Limb (tissue), 2 donors: Measurements from ENCODE around the gene PLCB1.

Experiments
- DNase-seq, 2 donors: peaks; one replicate each; pipeline ENCODE4 v3.0.0-alpha.2; 2016; ENCODE audit errors: extremely low spot score in 2 of 2

Gene PLCB1

DNA sequence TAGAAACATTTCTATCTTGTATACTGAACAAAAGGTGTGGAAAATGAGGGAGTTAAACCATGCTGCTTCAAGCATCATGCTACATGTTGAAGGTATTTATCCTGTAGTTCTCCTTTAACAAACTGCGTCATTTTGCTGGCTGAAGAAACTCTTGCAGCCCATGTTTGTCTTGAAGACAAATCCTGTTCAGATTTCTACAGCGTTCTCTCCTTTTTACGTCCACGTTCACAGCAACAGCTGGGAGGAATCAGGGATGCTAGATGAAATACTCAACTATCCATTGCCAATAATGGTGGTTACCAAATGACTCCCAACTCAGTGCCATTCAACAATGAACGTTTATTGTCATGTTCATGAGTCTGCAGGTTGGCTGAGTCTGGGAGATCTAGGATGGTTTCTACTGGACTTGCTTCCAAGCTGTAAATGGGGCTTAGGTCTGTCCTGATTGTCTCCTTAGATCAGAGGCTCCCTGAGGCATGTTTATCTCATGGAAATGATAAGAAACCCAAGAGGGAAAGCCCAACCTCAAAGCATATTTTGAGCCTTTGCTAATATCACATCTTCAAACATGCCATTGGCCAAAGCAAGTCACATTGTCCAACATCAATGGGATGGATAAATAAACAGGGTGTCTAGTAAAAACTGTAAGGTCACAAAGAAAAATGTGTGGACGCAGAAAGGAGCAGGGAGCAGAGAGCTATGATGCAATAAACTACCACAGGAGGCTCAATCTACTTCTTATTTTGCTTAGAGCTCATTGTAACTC lies 2.7 kb upstream of the PLCB1 start:
- no peak for DNase-seq

DNA sequence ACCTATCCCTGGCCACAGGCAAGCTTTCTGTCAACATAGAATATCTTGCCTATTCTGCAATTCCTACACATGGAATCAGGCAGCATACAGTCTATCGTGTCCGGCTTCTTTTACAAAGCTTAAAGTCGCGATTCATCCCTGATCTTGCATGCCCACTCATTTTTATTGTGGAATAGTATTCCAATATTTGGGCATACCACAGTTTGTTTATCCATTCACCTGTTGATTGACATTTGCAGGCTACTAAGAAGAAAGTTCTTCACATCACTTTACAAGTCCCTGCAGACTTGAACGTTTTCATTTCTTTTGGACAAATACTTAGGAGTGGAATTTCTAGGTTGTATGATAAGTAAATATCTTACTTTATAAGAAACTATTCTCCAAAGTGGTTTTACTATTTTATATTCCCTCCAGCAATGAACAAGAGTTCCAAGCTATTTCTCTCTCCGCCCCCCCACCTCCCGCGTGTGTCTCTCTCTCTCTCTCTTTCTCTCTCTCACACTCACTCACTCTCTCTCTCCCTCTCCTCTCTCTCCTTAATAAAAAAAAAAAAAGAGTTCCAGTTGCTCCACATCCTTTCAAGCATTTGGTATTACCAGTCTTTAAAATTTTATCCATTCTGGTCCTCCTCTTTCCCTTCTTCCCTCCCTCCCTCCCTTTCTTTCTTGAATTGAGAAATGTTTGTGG lies 1.1 kb upstream of the PLCB1 start:
- no peak for DNase-seq

DNA sequence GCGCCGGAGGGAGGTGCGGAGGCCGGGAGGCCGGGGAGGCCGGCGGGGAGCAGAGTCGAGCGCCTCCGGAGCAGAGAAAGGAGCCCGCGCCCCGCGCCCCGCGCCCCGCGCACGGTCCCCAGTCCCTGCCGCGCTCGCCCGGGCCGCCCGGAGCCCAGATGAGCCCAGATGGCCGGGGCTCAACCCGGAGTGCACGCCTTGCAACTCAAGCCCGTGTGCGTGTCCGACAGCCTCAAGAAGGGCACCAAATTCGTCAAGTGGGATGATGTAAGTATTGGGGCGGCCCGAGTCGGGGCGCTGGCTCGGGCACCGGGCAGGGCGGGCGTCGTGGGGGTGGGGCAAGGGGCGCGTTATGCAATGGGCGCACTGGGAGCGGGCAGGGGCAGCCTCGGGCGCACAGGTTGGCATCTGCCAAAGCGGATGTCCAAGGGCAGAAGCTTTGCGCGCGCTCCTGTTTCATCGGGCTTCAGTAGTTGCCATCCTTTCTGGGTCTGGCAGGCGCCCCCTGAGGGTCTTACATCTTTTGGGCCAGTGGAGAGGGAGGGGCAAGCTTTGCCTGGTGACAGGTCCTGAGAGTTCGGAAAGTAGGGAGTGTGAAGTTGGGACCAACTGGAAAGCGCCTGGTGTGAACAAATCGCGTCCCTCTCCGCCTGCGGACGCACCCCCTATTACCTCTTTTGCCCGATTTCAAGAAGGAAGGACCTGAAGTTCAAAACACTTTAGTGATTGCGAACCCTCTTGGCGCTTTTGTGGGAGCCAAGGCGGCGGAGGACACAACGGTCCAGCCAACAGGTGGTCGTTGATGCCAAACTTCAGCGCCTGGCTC lies 631 bp downstream of the PLCB1 start:
- DNase-seq: no peak

DNA sequence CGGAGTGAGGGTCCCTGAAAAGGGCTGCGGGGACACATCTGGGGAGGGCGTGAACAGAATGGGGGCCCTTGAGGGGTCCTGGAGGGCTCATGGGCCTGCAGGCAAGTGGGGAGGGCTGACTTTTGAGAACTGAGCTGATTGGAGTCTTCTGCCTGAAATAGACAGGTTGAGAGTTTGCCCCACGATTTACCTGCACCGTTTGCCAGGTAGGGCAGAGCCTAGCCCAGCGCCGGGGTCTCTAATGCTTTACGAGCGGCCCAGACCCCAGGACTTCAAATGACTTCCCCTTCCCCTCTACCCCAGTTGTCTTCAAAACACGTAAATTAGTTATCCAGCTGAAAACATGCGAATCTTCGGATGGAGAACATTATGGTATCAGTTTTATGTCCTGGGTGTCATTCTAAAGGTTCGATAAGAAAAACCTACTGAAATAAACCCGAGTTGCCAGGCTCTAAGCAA lies 1.3 kb downstream of the PLCB1 start:
- DNase-seq: no peak

DNA sequence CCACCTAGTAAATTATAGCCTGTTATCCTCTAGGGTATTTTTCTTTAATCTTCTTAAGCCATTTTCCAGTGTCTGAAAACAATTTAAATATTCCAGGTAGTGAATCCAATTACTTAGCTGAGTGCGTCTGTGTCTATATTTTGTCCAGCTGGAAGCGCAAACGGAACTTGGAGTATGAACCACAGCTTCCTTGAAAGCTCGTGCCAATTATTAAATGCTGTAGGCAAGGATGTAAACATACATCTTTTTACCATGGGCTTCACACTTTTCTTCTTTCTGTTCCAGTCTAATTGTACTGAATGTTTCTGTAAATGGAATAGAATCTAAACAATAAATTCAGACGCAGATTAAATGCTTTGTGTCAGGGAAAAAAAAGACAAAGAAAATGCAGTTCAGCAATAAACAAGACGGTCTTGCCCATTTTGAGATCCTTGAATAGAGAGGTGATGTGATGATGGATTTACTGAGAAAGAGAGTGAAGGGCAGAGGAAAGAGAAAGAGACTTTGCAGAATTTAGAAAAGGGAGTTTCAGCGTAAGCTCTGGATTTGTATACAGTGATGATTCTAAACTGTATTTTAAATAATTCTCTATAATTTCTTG lies 1.9 kb downstream of the PLCB1 start:
- DNase-seq: no peak

DNA sequence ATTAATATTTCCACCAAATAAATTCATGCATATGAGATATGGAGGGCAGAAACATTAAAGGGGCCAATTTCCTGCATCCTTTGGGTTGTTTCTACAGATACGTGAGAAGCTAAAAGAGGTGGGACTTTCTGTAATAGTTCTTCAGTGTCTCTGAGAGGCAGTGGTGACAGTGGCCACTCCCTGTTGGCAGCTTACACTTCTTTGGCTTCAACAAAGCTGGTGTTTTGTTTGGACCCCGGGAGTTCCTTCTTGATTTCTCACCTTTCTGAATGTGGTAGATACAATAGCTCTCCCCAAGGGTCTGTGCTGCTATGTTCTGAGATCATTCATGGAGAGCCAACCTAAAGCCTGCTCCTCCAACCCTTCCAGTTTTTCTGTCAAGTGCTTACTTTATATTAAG lies 7.8 kb downstream of the PLCB1 start:
- no peak for DNase-seq

DNA sequence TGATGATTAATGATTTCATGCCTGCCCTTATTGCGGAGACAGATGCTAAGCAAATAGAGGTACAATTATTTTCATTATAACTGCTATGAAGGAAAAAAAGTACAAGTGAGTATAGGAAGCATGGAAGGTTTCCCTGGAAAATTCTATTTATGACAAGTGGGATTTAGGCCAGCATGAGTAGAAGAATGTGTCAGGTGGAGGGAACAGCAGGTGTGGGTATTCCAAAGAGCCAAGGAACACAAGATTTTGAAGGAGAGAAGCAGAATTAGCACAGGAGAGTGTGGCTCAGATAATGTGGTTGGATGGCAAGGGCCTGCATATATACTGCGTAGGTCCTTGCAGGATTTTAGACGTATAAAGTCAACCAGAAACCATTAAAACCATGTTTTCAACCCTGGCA lies 11.4 kb downstream of the PLCB1 start:
- DNase-seq: no peak

DNA sequence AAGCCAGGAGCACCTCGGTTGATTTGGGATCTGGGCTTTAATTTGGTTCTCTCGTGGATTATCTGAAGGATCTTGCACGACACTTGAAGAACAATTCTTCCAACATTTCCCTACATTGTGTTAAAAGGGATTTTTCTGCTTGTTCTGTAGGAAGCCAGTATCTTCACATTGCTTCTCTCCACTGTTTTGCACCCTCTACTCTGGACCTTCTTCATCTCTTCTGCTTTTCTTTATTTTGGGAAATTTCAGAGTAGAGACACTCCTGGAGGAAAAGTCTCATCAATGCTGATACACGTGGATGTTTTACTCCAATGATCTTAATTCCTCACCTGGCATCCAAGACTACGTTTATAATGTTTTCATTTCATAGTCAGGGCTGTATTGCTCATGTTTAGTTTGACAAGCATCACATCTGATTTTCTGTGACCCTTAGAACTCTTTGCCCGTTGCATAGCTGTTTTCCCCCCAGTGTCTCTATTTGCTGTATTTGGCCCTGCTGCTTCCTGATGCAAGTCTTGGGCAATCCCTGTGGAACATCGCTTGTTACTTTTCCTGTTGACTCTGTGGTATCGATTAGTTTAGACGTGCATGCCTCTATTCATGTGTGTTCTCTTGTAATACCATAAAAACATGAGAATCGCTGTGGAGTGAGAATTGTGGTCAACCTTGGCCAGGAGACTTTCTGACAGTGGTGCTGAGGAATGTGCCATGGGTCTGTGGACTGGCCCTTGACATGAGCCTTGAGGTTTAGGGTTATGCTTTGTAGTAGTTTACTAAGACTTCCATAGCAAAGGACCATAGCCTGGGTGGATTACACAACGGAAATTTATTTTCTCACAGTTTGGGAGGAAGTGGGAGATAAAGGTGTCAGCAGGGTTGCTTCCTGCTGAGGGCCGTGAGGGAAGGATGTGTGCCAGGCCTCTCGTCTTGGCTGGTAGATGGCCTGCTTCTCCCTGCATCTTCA lies 12.5 kb downstream of the PLCB1 start:
- DNase-seq: no peak

DNA sequence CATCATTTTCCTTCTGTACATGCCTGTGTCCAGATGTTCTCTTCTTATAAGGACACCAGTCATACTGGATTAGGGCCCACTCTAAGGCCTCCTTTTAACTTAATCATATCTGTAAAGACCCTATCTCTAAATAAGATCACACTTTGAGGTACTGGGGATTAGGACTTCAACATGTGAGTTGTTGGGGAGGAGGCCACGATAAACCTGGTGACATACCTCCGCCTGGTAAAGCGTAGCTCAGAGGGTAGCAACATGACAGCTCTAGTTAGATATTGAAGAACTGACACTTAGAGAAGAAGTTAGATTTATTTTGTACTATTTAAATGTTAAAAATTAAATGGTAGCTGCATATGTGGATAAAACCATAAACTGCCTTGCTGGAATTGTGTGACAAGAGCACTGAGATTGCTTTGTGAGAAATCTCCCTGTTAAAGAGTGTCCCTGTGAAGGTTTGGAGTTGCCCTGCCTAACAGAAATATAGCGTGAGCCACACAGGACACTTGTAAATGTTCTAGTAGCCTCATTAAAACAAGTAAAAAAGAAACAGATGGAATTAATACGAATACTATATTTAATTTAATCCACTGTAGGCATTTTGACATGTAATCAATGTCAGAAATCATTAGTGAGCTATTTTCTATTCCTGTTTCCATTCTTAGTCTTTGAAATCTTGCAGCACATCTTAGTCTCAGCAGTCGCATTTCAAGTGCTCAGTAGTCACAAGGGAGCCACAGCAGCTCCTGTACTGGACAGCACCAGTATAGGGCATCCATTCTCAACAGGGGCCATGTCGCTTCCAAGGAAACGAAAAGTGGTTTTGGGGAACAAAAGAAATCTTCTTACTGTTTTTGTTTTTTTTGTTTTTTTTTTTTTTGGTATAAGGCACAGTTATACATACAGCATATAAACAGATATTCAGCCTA lies 13.4 kb downstream of the PLCB1 start:
- DNase-seq: no peak

DNA sequence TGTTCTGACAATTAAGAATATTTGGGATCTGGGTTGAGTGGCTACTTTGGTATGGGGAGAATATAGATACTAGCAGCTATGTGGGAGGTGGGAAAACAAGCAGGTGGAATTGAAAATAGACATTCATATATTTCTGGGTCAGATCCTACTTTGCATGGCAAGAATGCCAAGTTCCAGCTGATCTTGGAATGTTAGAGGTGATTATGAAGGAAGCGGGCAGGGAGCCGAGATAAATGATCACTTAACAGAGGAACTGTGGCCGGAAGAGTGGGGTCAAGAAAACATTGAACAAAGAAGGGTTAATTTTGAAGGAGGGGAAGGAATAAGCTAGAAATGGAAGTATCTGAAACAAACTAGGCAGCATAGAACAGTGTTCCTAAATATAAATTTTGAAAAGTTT lies 15.4 kb downstream of the PLCB1 start:
- no peak for DNase-seq

DNA sequence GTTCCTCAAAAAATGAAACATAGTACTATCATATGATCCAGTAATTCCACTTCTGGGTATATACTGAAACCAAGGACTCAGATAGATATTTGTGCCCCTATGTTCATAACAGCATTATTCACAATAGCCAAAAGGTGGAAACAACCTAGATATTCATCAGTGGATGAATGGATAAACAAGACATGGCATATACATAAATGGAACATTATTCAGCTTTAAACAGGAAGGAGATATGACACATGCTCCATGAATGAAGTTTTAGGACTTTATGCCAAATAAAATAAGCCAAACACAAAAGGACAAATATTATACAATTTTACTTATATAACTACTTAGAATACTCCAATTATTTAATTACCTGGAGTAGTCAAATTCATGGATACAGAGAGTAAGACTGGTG lies 16.4 kb downstream of the PLCB1 start:
- DNase-seq: no peak

DNA sequence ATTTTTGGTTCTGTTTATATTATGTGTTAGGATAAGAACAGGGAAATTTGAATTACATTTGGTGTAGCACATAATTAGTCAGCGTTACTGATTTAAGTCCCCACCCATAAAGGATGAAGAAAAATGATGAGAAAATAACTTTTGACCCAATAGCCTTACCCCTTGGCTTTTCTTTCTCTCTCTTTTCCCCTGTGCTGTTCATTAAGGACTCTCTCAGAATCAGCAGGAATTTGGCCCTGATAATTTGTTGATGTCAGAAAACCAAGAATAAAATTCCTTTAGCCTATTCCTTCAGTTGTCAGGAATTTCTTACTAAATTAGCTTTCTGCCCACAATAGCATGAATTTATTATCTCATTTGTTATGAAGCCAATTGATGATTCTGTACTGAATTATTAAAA lies 18.5 kb downstream of the PLCB1 start:
- no peak for DNase-seq

DNA sequence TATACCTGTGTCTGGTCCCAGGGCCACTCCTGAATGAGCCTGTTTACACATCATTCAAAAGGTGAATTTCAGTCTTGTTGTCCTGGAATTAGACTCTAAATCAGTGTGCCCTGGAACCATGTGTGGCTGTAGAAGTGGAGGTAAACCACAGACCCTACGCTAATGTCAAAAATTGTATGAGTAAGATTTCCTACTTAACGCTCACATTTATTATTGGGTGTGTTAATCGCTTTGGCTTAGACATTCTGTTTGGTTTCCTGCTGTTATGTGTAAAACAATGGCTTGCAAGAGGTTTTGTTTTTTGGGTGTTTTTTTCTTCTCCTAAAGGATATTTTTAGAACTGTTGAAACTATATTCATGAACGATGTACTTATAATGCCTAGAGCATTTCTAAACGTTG lies 19.3 kb downstream of the PLCB1 start:
- no peak for DNase-seq

DNA sequence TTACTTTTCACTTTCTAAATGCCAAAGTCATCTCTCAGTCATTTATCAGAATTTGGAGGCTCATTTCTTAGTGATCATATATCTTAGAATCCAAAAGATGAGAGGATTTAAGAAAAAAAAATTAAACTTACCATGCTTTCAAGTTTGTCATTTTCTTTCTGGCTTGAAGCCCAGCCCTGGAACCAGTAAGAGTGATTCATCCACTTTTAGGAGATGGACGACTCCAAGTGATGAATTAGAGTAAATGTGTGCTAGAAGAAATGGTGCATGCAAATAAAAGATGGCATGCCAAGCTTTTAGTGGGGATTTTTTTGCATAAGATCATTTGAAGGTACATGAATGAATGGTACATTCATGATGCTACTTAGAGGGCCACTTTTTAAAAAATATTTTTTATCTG lies 20.1 kb downstream of the PLCB1 start:
- no peak for DNase-seq

DNA sequence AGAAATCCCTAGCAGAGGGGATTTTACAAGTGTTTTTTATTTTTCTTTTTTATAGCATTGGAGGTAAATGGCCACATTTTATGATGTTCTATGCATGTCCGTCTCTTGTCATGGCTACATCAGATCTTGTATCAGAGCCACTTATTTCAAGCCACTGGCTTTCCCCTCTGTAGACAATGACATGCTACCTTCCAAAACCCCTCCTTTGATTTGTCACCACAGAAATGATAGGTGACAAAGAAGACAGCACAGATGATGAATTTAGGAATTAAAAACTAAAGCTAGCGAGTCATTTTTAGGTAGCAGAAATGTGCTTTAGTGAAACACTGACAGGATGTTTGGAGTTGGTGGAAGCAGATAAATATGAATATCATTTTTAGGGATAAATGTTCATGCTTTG lies 20.8 kb downstream of the PLCB1 start:
- DNase-seq: no peak

DNA sequence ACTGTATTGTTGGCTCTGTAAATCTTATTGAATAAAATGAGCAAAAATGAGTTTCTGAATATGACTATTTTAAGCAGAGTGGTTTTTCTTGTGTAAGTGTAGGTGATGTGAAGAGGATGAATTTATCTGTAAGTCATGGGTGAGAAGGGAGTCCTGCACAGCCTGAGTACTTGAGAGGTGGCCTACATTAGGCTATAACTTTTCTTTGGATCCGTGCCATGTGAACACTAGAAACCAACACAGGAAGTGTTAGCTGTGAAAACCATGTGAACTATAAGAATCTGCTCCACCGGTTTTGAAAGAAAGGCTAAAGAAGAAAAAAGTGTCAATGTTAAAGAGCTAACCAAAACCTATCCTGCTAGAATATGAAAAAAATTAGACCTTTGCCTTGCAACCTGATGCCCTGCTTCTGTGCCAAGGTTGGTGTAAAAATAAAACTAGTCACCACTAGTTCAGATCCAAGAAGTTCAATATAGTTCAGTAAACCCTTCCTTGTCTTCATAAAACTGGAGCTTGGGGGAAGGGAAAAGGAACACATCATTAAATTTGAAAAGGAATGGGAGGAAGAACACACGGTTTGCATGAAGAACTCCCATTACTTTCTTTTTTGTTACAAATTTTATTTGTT lies 21.3 kb downstream of the PLCB1 start:
- no peak for DNase-seq

DNA sequence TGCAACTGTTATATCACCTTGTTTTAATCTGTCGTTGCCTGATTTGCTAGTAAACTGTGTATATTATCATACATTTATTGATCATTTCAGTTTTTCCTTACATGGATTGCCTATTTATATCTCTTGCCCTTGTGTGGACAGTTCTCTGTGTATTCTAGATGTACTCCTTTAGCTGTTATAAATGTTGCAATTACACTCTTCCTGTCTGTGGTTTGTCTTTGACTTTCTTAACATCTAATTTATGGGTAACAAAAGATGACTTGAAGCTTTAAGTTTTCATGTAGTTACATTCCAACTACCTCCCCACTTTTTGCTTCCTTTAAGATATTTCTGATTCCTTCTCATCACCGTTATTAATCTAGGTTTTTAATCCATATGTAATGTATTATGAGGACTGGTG lies 22.6 kb downstream of the PLCB1 start:
- no peak for DNase-seq

DNA sequence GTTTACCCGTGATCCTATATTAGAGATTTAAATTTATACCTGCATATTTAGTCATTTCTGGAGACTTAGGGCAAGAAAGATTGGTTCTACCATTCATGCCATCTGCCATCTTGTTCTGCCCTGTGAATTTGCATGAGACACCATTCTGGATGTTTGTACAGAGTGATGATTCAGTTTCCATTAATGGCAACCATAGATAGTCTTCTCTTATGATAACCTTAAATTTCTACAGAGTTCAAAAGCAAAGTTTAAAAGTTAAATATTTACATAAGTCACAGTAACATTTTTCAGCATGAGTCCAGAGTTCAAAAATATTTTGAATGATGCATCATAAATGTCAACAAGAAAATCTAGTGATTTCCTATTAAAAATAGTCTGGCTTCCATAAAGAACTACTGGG lies 23.2 kb downstream of the PLCB1 start:
- no peak for DNase-seq

DNA sequence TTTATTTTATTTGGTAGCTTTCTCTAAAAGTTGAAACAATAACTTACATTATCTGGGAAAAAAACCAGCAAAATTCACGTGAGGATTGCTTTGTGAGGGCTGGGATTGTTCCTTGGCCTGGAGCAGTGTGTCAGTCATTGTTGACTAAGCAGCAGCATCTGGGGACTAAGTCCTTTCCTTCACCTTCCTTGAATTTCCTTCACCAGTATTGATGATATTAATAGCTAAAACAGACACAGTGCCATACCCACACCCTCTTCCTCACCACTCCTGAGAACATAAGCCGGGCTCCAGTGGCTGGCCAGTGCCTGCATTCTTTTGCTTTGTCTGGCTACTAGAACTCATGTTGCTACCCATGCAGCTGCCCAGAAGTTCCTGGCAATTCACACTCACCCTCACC lies 23.7 kb downstream of the PLCB1 start:
- no peak for DNase-seq
